ENCODE measurements around the gene RCOR1. TPM values are rescaled to one million over a fixed set of nuclear protein-coding genes. Genes with fewer than 3 reads are reported as not detected.

The RCOR1 gene
- total and polyA plus RNA-seq, 11 donors, result 2.7 to 20.9 (median 12.1) TPM

- DNase-seq, result no peak
- no peak for ATAC-seq
- Histone ChIP-seq H3K9me3 (no peaks in the 10 kb centered on the region), H3K4me1 (peaks cover 0 to 13% (median 0%) of the 10 kb centered on the region in 12 donors), H3K36me3 (no peaks in the 10 kb centered on the region), H3K4me3 (no peak overlapping the region), H3K27me3 (no peaks in the 10 kb centered on the region), H3K27ac (no peak overlapping the region)
- no peak for TF ChIP-seq POLR2A (IDR thresholded peaks at IDR 0.05)
- no peak for TF ChIP-seq CTCF (IDR thresholded peaks at IDR 0.05)
- WGBS, 4 donors, result 91 to 94% (median 92%) methylated on average over 2 of the region's 2 CpGs
- intact Hi-C loops (cut with DNase I), result no loop called here
These were observed 75.3 kb downstream of the RCOR1 start for GRCh38 chr14:102667703-102668102.

GRCh38 chr14:102668291-102668873 is 75.9 kb downstream of the RCOR1 start:
- TF ChIP-seq POLR2A (IDR thresholded peaks at IDR 0.05) (no peak), CTCF (IDR thresholded peaks at IDR 0.05) (no peak)
- Histone ChIP-seq H3K4me1 (peaks cover 0 to 13% (median 0%) of the 10 kb centered on the region in 12 donors), H3K27me3 (no peaks in the 10 kb centered on the region), H3K27ac (no peak overlapping the region), H3K4me3 (no peak overlapping the region), H3K9me3 (no peaks in the 10 kb centered on the region), H3K36me3 (no peaks in the 10 kb centered on the region)
- DNase-seq, result no peak
- 94 to 96% (median 94%) methylated on average over 9 of the region's 9 CpGs for WGBS, 4 donors
- no peak for ATAC-seq
- intact Hi-C loops (cut with DNase I), result no loop called here

- TF ChIP-seq POLR2A (IDR thresholded peaks at IDR 0.05) (no peak), CTCF (IDR thresholded peaks at IDR 0.05) (no peak)
- no peak for DNase-seq
- no peak for ATAC-seq
- Histone ChIP-seq H3K9me3 (no peaks in the 10 kb centered on the region), H3K27me3 (no peaks in the 10 kb centered on the region), H3K27ac (no peak overlapping the region), H3K36me3 (no peaks in the 10 kb centered on the region), H3K4me3 (no peak overlapping the region), H3K4me1 (peaks cover 0 to 3% (median 0%) of the 10 kb centered on the region in 12 donors)
- intact Hi-C loops (cut with DNase I), result no loop called here
- 98 to 99% (median 99%) methylated on average over 3 of the region's 3 CpGs for WGBS, 4 donors
These were observed 79.0 kb downstream of the RCOR1 start for GRCh38 chr14:102671410-102671809.

- Histone ChIP-seq H3K36me3 (no peaks in the 10 kb centered on the region), H3K27me3 (no peaks in the 10 kb centered on the region), H3K4me3 (no peak overlapping the region), H3K9me3 (no peaks in the 10 kb centered on the region), H3K4me1 (no peaks in the 10 kb centered on the region), H3K27ac (no peak overlapping the region)
- no peak for DNase-seq
- intact Hi-C loops (cut with DNase I), result no loop called here
- no peak for ATAC-seq
- TF ChIP-seq CTCF (IDR thresholded peaks at IDR 0.05) (no peak), POLR2A (IDR thresholded peaks at IDR 0.05) (no peak)
- WGBS, 4 donors, result 98 to 100% (median 99%) methylated on average over 5 of the region's 5 CpGs
These were observed 80.0 kb downstream of the RCOR1 start for GRCh38 chr14:102672410-102672960.

Measured in heart left ventricle (tissue), 16 donors.